Measurements from ENCODE around the gene WBP4.
A peak's percentile ranks its signal among the peaks of the same experiment; 100 is the strongest.

The WBP4 gene, protein sequence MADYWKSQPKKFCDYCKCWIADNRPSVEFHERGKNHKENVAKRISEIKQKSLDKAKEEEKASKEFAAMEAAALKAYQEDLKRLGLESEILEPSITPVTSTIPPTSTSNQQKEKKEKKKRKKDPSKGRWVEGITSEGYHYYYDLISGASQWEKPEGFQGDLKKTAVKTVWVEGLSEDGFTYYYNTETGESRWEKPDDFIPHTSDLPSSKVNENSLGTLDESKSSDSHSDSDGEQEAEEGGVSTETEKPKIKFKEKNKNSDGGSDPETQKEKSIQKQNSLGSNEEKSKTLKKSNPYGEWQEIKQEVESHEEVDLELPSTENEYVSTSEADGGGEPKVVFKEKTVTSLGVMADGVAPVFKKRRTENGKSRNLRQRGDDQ

GRCh38 chr13:41061075-41061913 is at the start of gene WBP4:
Gene WBP4, plus strand, starts transcription at chr13:41061509. Its CDS starts 165 bp downstream, at chr13:41061674.
- peaks cover 6 to 7% of the 10 kb centered on the region in 2 donors for H3K36me3 ChIP-seq (ENCODE audit: control insufficient read depth in 2 of 2, insufficient read depth in 2 of 2, low read length in 2 of 2)
- H3K9me3 ChIP-seq (ENCODE audit: control insufficient read depth in 2 of 2, low read length in 2 of 2) = no peaks in the 10 kb centered on the region
- H3K27ac ChIP-seq (ENCODE audit: low read depth in 2 of 2, low read length in 2 of 2) = peak within 1 kb of the TSS; percentile 97 to 99
- H3K4me3 ChIP-seq (ENCODE audit: low read length in 2 of 2) = peak within 1 kb of the TSS; percentile 89 to 90
- H3K9ac ChIP-seq (ENCODE audit: low read depth in 1 of 2, low read length in 2 of 2) = peak within 1 kb of the TSS; percentile 97 to 98
- no peaks in the 10 kb centered on the region for H3K27me3 ChIP-seq (ENCODE audit: control insufficient read depth in 2 of 2, insufficient read depth in 2 of 2, low read length in 2 of 2)
- H3K4me1 ChIP-seq (ENCODE audit: control insufficient read depth in 2 of 2, insufficient read depth in 2 of 2, low read length in 2 of 2) = peaks cover 26 to 52% of the 10 kb centered on the region in 2 donors

DNA sequence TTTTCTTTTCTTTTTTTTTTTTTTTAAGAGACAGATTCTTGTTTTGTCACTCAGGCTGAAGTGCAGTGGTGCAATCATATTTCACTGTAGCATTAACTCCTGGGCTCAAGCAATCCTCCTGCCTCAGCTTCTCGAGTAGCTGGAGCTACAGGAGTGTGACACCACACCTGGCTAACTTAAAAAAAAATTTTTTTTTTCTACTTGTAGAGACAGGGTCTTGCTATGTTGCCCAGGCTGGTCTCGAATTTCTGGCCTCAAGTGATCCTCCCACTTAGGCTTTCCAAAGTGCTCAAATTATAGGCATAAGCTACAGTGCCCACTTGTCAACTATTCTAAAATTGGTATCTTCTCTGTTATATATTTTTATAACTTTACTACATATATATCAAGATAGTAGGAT is 48.8 kb upstream of the WBP4 start:
- Histone ChIP-seq H3K4me3 (ENCODE audit: low read length in 2 of 2) (no peak overlapping the region), H3K9me3 (ENCODE audit: control insufficient read depth in 2 of 2, low read length in 2 of 2) (no peaks in the 10 kb centered on the region), H3K27me3 (ENCODE audit: control insufficient read depth in 2 of 2, insufficient read depth in 2 of 2, low read length in 2 of 2) (no peaks in the 10 kb centered on the region), H3K9ac (ENCODE audit: low read depth in 1 of 2, low read length in 2 of 2) (no peak overlapping the region), H3K36me3 (ENCODE audit: control insufficient read depth in 2 of 2, insufficient read depth in 2 of 2, low read length in 2 of 2) (no peaks in the 10 kb centered on the region), H3K4me1 (ENCODE audit: control insufficient read depth in 2 of 2, insufficient read depth in 2 of 2, low read length in 2 of 2) (peaks cover 17 to 37% of the 10 kb centered on the region in 2 donors), H3K27ac (ENCODE audit: low read depth in 2 of 2, low read length in 2 of 2) (no peak overlapping the region)

- no peak overlapping the region for H3K9ac ChIP-seq (ENCODE audit: low read depth in 1 of 2, low read length in 2 of 2)
- no peak overlapping the region for H3K27ac ChIP-seq (ENCODE audit: low read depth in 2 of 2, low read length in 2 of 2)
- no peaks in the 10 kb centered on the region for H3K36me3 ChIP-seq (ENCODE audit: control insufficient read depth in 2 of 2, insufficient read depth in 2 of 2, low read length in 2 of 2)
- H3K9me3 ChIP-seq (ENCODE audit: control insufficient read depth in 2 of 2, low read length in 2 of 2) = no peaks in the 10 kb centered on the region
- H3K4me1 ChIP-seq (ENCODE audit: control insufficient read depth in 2 of 2, insufficient read depth in 2 of 2, low read length in 2 of 2) = peaks cover 6 to 29% of the 10 kb centered on the region in 2 donors
- H3K4me3 ChIP-seq (ENCODE audit: low read length in 2 of 2) = no peak overlapping the region
- no peaks in the 10 kb centered on the region for H3K27me3 ChIP-seq (ENCODE audit: control insufficient read depth in 2 of 2, insufficient read depth in 2 of 2, low read length in 2 of 2)
These were observed 47.5 kb upstream of the WBP4 start for GRCh38 chr13:41013835-41014234.

GRCh38 chr13:41015920-41016319 is 45.4 kb upstream of the WBP4 start:
- H3K9me3 ChIP-seq (ENCODE audit: control insufficient read depth in 2 of 2, low read length in 2 of 2) = no peaks in the 10 kb centered on the region
- H3K4me1 ChIP-seq (ENCODE audit: control insufficient read depth in 2 of 2, insufficient read depth in 2 of 2, low read length in 2 of 2) = peaks cover 6 to 34% of the 10 kb centered on the region in 2 donors
- H3K27me3 ChIP-seq (ENCODE audit: control insufficient read depth in 2 of 2, insufficient read depth in 2 of 2, low read length in 2 of 2) = no peaks in the 10 kb centered on the region
- H3K27ac ChIP-seq (ENCODE audit: low read depth in 2 of 2, low read length in 2 of 2) = no peak overlapping the region
- H3K36me3 ChIP-seq (ENCODE audit: control insufficient read depth in 2 of 2, insufficient read depth in 2 of 2, low read length in 2 of 2) = no peaks in the 10 kb centered on the region
- H3K4me3 ChIP-seq (ENCODE audit: low read length in 2 of 2) = peak overlapping the region in 1 of 2 donors; percentile 51
- no peak overlapping the region for H3K9ac ChIP-seq (ENCODE audit: low read depth in 1 of 2, low read length in 2 of 2)

DNA sequence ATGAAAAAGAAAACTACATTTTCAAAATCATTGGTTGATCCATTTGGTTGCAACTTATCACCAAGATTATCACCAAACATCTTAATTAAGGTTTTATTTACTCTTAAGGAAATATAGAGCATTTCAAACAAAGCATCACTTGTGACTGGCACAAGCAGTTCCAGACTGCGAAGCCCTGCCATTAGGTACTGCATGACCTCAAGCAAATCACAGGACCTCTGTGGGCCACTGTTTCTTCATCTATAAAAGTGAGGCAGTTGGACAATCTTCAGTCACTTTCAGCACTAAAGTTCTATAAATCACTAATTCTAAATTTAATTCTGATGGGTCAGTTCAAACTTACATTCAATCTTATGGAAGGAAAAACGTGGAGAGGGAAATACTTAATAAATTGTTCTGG is 44.1 kb upstream of the WBP4 start:
- Histone ChIP-seq H3K4me1 (ENCODE audit: control insufficient read depth in 2 of 2, insufficient read depth in 2 of 2, low read length in 2 of 2) (peaks cover 3 to 29% of the 10 kb centered on the region in 2 donors), H3K4me3 (ENCODE audit: low read length in 2 of 2) (peak overlapping the region; percentile 65 to 87), H3K9me3 (ENCODE audit: control insufficient read depth in 2 of 2, low read length in 2 of 2) (no peaks in the 10 kb centered on the region), H3K27ac (ENCODE audit: low read depth in 2 of 2, low read length in 2 of 2) (peak overlapping the region; percentile 72 to 93), H3K27me3 (ENCODE audit: control insufficient read depth in 2 of 2, insufficient read depth in 2 of 2, low read length in 2 of 2) (no peaks in the 10 kb centered on the region), H3K9ac (ENCODE audit: low read depth in 1 of 2, low read length in 2 of 2) (peak overlapping the region; percentile 61 to 64), H3K36me3 (ENCODE audit: control insufficient read depth in 2 of 2, insufficient read depth in 2 of 2, low read length in 2 of 2) (no peaks in the 10 kb centered on the region)

- H3K4me3 ChIP-seq (ENCODE audit: low read length in 2 of 2) = peak overlapping the region; percentile 65 to 87
- peaks cover 0 to 28% of the 10 kb centered on the region in 2 donors for H3K4me1 ChIP-seq (ENCODE audit: control insufficient read depth in 2 of 2, insufficient read depth in 2 of 2, low read length in 2 of 2)
- no peaks in the 10 kb centered on the region for H3K27me3 ChIP-seq (ENCODE audit: control insufficient read depth in 2 of 2, insufficient read depth in 2 of 2, low read length in 2 of 2)
- H3K9ac ChIP-seq (ENCODE audit: low read depth in 1 of 2, low read length in 2 of 2) = peak overlapping the region; percentile 64 to 77
- peak overlapping the region; percentile 72 to 93 for H3K27ac ChIP-seq (ENCODE audit: low read depth in 2 of 2, low read length in 2 of 2)
- H3K9me3 ChIP-seq (ENCODE audit: control insufficient read depth in 2 of 2, low read length in 2 of 2) = no peaks in the 10 kb centered on the region
- no peaks in the 10 kb centered on the region for H3K36me3 ChIP-seq (ENCODE audit: control insufficient read depth in 2 of 2, insufficient read depth in 2 of 2, low read length in 2 of 2)
These were observed 43.3 kb upstream of the WBP4 start for GRCh38 chr13:41017817-41018601.

- no peaks in the 10 kb centered on the region for H3K9me3 ChIP-seq (ENCODE audit: control insufficient read depth in 2 of 2, low read length in 2 of 2)
- H3K27ac ChIP-seq (ENCODE audit: low read depth in 2 of 2, low read length in 2 of 2) = peak overlapping the region; percentile 93
These were observed 42.7 kb upstream of the WBP4 start for GRCh38 chr13:41018602-41018948.

DNA sequence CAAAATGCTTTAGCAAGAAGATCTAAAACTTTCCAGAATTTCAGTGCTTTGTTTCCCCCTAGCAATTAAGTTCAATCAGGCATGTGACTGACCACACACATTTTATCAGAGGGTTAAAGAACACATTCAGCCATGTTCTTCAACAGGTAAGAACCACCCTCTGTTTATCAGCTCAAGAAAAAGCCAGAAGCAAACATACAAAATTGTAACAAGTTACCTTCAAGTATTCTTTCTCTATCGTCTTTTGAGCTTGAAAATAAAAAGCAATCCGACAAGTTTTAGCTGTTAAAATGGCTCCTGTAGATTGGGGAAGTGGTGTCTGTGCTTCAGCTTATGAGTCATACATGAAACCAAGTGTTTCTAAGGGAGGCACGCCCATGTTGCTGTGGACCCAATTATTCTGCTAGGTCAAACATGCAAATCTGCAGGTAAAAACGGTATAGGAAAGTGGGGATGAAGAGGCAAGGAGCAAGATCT is 42.3 kb upstream of the WBP4 start, which contains the start of gene ELF1:
TSS of gene ELF1 (minus strand) at position 306 of the 477 bp plus-strand sequence. CDS start 37,262 bp downstream, outside the sequence.
- Histone ChIP-seq H3K27me3 (ENCODE audit: control insufficient read depth in 2 of 2, insufficient read depth in 2 of 2, low read length in 2 of 2) (no peaks in the 10 kb centered on the region), H3K9me3 (ENCODE audit: control insufficient read depth in 2 of 2, low read length in 2 of 2) (no peaks in the 10 kb centered on the region), H3K36me3 (ENCODE audit: control insufficient read depth in 2 of 2, insufficient read depth in 2 of 2, low read length in 2 of 2) (no peaks in the 10 kb centered on the region), H3K4me1 (ENCODE audit: control insufficient read depth in 2 of 2, insufficient read depth in 2 of 2, low read length in 2 of 2) (peaks cover 0 to 26% of the 10 kb centered on the region in 2 donors), H3K9ac (ENCODE audit: low read depth in 1 of 2, low read length in 2 of 2) (peak within 1 kb of the TSS; percentile 64 to 77), H3K4me3 (ENCODE audit: low read length in 2 of 2) (peak within 1 kb of the TSS; percentile 65 to 87), H3K27ac (ENCODE audit: low read depth in 2 of 2, low read length in 2 of 2) (peak within 1 kb of the TSS; percentile 93)

More at GRCh38 chr13:41018602-41018948, 42.7 kb upstream of the WBP4 start:
- no peaks in the 10 kb centered on the region for H3K27me3 ChIP-seq (ENCODE audit: control insufficient read depth in 2 of 2, insufficient read depth in 2 of 2, low read length in 2 of 2)
- no peaks in the 10 kb centered on the region for H3K36me3 ChIP-seq (ENCODE audit: control insufficient read depth in 2 of 2, insufficient read depth in 2 of 2, low read length in 2 of 2)
- peak overlapping the region; percentile 64 to 77 for H3K9ac ChIP-seq (ENCODE audit: low read depth in 1 of 2, low read length in 2 of 2)
- peak overlapping the region; percentile 65 to 87 for H3K4me3 ChIP-seq (ENCODE audit: low read length in 2 of 2)
- peaks cover 0 to 26% of the 10 kb centered on the region in 2 donors for H3K4me1 ChIP-seq (ENCODE audit: control insufficient read depth in 2 of 2, insufficient read depth in 2 of 2, low read length in 2 of 2)

DNA sequence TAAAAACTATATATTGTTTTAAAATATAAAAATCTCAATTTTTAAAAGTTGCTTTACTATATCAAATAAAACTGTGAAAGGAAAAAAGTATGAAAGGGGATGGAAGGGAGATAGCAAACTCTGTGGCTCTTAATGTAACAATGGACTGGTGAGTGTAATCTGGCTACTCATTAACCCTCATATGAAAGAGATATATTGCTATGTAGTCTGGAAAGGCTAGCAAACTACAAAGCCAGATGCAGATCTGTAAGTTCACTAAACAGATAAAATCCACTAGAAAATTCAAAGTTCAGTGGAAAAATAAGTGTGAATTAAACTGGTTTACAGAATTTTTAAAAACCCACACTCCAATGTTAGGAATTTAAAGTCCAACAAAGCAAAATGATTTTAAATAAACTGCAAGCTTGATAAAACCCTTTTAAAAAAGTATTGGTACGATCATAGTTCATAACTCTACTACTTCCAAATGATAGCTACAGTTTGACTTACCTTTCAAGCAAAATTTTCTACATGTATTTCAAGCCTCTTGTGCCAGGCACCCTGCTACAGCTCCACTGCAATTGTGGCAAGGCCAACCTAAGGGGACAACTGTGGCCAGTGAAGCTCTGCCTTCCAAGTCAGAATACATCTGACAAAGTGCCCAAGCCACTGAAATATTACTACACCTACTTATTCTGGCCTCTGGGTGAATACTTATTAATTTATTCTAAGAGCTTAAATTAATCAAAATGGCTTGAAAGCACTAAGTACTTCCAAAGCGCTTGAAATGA is 41.5 kb upstream of the WBP4 start:
- H3K9me3 ChIP-seq (ENCODE audit: control insufficient read depth in 2 of 2, low read length in 2 of 2) = no peaks in the 10 kb centered on the region
- H3K27me3 ChIP-seq (ENCODE audit: control insufficient read depth in 2 of 2, insufficient read depth in 2 of 2, low read length in 2 of 2) = no peaks in the 10 kb centered on the region
- peaks cover 0 to 24% of the 10 kb centered on the region in 2 donors for H3K4me1 ChIP-seq (ENCODE audit: control insufficient read depth in 2 of 2, insufficient read depth in 2 of 2, low read length in 2 of 2)
- peak overlapping the region; percentile 64 to 68 for H3K9ac ChIP-seq (ENCODE audit: low read depth in 1 of 2, low read length in 2 of 2)
- H3K4me3 ChIP-seq (ENCODE audit: low read length in 2 of 2) = peak overlapping the region; percentile 65 to 87
- H3K36me3 ChIP-seq (ENCODE audit: control insufficient read depth in 2 of 2, insufficient read depth in 2 of 2, low read length in 2 of 2) = no peaks in the 10 kb centered on the region
- peak overlapping the region; percentile 93 for H3K27ac ChIP-seq (ENCODE audit: low read depth in 2 of 2, low read length in 2 of 2)

All from mucosa of rectum (tissue), 2 donors.